Activated T-cell treated with anti-CD3 and anti-CD28 coated beads for 24 hours (primary cell): ENCODE measurements around the gene TIGAR.

Experiments used
- DNase-seq: peaks from one replicate; pipeline ENCODE4 v3.0.0-alpha.2; 2020; ENCODE audit warnings: low read depth

TIGAR gene

DNA sequence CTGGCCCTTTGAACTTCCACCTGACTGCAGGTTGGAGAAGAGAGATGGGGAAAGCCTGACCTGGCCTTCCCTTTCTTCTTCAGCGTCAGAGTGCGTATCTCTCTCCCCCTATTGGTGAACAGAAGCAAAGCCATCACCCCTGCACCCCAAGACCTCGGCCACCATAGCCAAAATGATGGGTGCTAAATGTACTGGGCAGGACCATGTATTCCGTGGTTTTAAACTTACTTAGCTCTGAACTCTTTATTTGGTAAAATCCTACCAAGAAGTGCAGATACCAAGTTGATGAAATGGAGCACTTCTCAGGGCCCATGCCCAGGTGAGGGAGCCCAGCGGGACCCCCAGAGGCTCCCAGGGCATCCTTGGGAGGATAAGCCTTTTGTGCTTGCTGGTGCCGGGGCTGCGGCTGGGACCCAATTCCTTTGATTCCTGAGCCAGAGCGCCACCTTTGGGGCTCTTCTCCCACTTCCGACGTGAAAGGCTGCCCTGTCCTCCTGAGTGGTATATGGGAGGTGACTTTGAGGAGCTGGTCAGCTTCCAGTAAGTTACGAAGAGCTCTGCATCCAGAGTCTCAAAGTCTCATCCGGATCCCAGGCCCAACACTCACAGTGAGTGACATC, 38.0 kb upstream of the TIGAR start:
- DNase-seq, result no peak

DNA sequence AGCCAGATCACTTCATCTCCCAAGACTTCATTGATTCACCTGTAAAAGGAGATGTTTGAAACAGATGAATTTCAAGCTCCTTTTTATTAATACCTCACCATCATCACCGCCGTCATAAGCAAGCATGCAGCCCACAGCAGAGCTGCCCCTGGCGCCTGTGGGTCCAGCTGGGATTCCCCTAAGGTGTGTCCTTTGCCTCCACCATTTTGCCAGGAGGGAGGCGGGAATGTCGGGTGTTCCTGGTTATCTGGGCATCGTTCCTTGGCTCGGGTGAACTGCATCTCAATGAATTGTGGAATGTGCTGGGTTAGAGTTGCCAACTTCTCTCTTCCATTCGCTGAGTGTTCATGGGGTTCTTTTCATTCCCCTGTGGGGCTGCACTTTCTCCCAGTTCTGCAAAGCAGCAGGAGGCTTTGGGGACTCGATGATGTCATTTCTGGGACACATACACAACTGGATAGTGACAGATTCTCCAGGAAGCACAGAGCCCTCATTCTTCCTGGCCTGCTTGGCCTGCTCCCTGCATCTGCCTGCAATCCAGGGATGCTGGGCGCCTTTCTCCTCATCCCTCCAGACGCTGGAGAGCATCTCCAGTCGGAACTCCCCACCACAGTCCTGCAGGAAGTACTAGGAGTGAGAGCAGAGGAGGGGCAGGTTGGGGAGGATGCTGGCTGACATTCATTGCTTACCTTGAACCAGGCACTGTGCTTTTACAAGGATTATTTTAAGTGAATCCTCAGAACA, 37.3 kb upstream of the TIGAR start:
- DNase-seq, result no peak

DNA sequence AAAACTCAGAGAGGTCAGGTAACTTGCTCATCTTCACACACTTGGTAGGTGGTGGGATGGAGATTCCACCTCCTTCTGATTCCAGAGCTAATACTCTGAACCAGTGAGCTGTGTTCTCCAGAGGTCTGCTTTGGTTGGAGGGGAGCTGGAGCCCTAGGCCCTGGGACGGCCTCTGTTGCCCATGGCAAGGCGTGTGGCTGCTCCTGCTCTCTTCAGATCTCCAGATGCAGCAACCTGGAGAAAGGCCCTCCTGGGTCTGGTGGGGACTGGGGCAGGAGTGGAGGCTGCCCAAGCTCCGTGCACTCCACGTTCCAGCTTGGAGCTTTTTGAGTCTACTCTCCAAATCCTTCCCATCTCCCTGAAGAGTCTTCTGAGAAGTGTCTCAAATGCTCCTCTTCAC, 36.7 kb upstream of the TIGAR start:
- DNase-seq, result no peak

DNA sequence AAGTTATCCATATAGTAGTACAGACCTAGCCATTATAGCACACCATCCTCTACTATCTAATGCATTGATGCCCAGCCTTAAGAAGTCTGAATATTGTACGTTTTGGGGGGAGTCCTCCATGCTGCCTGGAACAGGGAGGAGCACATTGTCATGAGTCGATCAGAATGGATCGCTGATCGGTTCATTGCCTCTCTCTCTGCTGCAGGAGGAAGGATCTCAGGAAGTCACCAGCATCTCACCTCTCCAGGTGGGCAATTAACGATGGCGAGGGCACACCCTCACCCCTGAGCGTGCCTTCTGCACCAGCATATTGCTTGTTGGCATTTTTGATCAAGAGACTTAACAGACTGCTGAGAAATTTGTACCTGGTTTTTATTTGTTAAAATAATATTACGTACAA, 35.9 kb upstream of the TIGAR start:
- no peak for DNase-seq

DNA sequence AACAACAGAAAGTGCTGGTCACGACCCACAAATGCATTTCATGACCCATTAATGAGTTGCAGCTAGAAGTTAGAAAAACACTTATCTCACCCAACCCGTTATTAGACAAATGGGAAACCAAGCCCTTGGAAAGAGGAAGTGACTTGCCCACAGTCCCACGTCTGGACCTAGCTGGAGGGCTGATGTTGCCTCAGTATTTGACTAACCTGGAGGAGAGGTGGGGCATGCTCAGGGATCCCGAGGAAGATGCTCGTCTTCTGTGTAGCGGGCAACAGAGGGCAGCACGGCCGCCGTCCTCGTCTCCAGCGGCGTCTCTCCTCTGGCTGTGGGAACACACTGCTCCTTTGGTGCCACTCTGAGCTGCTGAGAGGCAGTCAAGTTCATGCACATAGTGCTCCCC, 34.8 kb upstream of the TIGAR start:
- no peak for DNase-seq

DNA sequence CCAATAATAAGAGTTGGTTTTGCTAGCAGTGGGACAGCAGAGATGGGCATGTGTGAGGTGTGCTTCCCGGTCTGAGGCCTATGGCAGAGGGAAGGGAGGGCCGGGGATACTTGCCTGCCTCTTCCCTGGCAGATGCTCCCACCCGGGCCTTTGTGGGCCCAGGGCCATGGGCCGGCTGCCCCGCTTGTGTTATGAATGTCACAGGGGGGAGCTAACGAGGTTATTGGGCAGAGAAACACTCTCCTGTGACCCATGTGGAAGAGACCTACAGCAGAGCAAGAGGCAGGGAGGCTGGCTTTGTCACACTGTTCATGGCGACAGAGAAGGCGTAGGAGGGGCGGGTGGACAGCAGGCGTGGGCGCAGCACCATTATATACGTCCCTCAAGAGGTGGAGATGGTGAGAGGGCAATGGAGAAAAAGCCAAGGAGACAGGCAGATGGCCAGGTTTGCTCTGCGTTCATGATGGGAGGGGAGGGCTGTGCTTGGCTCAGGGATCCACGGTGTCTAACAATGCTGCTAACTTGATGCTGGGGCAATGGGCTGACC, 34.2 kb upstream of the TIGAR start:
- no peak for DNase-seq

DNA sequence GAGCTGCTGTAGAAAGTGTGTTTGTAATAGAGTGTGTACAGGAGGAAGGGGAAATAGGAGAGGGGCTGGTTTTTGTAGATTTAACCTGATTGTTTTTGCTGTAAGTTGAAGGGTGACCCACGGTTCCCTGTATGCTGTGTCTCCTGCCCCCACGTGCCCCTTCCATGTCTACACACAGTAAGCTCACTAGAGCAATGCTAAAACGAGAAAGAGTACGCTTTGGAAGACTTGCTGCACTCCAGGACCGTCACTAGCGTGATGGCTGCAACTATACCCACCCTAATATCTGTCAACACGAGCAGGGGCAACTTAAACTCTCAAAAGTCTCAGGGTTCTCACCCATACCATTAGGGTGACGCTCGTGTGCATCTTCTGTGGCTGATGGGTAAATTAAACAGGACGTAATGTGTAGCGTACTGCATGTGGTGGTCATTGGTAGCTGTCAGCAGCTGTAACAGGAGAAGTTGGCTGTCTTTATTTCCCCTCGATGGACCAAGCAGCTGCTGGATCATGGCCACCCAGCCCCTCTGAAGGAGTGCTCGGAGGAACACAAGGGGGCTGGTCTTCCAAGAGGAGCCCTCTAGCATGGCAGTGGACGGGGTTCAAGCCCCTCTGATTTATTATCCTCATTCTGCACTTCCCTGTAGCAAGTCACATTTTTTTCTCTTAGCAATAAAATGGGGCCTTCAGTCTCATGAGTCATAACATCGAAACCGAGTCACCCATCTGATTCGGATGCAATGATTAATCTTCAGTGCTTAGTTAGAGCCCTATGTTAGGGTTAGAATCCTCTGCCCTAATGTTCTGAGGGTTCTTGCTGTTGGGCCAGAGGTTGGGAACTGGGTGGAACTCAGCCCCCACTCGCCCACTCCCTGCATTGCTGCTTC, 33.4 kb upstream of the TIGAR start:
- DNase-seq, result no peak

DNA sequence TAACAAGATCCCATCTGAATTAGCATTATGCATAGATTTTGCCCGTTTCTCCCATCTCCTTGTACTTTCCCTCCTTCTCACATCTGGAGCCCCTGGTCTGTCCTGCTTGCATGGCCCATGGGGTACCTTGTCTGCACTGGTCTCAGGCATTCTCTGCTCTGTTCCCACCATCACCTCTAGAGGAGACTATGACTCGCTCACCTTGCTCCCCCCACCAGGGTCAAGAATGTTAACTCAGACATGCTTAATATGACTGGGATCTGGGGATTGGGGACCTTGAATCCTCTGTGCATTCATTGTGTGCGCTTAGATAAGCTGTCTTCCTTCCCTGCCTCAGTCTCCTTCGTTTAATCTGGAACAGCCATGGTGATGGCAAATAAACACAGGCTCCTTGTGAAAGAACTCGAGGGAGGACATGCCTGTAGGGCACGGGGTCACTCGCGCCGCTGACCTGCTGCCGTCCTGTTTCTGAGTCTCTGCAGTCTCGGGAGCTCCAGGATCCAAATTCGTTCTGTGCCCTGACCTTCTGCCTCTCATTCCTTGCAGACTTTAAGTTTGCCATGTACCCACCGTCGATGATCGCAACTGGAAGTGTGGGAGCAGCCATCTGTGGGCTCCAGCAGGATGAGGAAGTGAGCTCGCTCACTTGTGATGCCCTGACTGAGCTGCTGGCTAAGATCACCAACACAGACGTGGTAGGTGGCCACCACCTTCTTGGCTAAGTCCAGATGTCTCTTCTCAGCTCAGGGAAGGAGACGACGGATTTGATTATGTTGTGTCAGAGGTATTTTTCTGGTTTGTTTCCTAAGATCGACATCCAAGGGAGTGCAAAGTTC, 32.5 kb upstream of the TIGAR start:
- DNase-seq, result no peak

DNA sequence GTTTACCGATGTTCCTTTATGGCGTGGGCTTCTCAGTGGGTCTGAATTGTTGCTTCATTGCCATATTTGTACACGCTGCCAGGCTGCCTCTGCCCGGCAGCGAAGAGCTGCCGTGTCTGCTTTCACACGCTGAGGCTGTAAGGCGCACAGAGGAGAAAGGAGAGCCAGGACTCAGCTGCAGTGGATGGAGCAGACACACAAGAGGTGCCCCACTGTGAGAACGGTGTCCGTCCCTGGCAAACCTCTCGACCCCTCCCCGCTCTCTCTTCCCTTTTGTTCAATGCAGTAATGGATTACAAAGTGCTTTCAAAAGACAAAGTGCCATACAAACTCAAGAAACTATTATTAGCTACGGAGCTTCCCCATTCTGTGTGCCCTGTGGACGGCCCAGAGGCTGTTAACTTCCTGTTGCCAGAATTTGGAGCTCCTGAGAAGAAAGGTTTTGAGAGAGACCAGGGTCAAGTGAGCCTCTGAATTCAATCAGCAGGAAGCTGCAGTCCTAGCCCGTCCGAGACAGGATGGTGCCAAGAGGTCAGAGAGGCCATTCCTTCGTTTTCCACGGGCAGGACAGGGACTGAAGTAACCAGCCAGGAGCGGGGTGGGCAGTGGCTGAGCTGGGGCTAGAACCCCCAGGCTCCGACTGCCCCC, 31.7 kb upstream of the TIGAR start:
- DNase-seq, result no peak

DNA sequence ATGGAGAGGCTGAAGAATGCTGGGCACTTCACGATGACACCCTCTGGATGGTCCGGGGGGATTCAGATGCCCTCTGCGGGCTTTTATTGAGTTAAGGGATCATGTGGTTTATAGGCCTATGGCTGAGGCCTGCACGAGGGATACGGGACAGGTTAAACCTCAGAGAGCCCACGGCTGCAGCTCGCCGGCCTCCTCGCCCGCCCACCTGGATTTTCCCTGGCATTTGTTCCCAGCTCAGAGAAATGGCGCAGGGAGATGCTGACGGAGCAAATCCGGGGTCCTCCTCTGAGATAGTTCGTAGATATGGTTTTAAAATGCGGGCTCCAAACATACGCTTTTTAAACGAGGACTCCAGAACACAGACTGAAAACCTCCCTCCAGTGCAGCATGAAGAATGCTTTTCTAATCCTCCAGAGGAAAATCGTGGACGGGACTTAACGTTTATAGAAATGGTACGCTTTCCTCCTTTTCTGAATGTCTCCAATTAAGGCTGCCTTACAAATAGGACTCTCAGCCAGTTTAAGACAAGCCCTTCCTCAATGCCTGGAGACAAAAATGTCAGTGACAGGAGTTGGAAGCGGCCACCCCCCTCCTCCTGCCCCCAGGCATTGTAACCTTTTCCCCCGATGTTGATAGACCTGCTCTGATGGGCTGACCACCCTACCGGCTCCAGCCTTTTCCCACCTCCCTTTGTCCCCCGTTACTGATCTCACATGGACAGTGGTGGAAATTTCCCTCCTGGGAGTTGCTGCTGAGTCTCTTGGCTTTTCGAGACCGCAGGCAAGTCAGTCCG, 30.8 kb upstream of the TIGAR start:
- no peak for DNase-seq

DNA sequence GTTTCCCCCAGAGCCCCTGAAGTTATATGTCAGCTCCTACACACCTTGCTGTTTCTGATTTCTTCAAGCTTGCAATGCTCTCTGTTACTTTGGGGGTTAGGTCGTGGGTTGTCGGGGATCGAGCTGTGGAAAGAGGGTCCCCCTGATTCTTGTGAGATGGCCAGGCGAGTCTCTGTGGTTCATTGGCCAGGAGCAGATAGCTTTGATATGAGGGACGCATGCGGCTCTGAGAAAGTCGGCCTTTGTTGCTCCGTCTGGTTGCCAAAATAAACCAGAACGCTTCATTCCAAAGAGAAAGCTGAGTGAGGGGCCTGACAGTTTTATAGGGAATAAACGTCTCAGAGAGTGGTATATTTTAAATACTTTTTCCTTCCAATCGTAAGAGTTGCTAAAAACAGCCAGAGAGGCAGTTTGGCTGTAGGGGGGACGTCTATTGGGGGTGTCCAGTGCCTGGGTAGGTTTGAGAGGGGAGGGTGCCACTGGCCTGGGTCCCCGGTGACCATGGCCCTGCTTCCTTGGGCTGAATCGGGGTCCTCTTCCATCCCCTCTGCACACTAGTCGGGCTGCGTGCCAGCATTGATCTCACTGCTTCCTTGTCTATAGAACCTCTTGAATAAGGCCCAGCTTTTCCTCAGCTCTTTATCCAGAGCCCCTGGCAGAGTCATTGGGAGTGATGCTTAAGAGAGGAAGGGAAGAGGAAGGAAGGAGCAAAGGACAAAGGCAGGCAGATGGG, 28.5 kb upstream of the TIGAR start:
- DNase-seq, result no peak

DNA sequence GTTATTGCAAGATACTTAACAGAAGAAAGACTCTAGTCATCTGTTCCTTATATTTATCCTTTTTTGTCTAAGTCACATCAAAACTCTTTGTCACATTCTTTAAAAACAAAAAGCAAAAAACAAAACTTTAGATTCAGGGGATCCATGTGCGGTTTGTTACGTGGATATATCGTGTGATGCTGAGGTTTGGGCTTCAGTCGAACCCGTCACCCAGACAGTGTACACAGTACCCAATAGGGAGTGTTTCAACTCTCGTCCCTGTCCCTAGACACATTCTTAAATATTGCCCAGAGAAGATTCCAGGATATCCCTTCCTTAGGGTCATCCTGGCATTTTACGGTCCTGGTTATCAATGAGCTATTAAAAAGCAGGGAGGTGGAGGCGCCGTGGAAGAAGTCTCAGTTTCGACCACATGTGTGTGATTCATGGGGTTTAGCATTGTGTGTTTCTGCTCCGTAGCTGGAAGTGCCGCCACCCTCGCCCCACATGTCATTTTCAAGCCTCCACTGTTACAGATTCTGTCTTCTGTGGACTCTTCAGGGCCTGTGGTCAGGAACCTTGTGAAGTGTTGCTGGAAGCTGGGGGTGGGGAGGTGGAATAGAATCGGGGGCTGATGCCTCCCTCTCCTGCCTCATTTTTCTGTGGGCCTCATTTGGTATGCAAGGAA, 27.6 kb upstream of the TIGAR start:
- DNase-seq, result peak; percentile 41

DNA sequence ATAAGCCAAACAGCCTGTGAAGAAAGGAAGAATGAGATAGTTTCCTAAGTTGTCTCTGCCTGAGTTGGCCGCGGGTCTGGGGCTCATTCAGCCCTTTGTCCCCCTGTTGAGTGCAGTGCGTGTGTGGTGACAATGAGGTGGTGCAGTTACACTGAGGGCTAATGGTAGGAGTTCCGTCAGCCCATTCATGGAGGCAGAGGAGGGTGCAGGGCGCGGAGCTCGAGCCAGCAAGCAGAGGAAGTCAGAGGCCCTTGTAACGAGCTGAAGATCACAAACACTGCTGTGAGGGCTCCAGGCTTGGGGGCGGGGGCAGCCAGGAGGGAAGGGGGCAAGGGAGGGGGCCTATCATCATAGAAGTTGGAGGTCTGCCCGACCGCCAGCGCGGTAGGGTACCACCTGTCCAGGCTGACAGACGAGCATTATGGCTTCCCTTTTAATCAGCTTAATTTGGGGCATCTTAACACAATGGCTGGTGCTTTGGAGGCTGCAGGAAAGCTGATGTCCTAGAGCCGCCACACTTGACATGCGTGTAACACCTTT, 27.0 kb upstream of the TIGAR start:
- DNase-seq, result no peak

DNA sequence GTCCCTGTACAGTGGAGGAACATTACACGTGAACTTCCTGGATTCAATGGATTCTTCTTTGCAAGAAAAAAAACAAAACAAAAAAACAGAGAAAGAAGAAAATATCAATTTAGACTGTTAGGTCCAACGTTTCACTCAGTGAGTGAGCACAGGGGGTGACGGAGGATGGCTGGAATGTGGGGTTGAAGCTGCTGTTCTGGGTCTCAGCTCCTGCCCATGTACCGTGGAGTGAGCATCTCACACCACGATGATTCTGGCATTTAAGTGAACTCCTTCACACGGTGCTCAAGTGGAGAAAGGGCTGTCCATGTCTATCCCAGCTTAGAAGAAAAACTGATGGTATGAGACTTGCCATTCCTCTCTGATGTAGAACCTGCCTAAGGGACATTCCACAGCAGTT, 24.3 kb upstream of the TIGAR start:
- DNase-seq, result no peak

DNA sequence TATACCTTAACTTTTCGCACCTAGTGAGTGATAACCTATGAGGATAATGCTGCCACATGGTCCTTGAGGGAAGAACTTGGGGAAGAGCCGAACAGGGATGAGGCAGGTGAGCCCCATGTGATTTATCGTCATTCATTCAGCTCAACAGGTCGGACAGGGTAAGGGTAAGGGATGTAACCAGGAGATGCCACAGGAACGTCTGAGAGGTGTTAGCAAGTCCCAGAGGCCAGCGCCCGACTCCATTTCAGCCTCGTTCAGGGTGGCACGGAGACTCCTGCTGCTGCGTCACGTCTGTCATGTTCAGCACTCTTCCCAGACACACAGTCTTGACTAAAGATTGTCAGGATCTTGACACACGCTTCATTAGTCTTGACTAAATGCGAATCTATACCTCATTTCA, 23.4 kb upstream of the TIGAR start:
- no peak for DNase-seq

DNA sequence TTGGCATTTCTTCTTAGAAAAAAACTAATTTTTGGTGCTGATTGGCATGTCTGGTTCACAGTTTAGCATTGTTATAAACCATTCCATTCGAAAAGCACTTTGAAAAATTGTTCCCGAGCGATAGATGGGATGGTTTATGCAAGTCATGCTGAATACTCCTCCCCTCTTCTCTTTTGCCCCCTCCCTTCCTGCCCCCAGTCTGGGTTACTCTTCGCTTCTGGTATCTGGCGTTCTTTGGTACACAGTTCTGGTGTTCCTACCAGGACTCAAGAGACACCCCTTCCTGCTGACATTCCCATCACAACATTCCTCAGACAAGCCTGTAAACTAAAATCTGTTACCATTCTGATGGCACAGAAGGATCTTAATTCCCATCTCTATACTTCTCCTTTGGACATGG, 20.1 kb upstream of the TIGAR start:
- no peak for DNase-seq

DNA sequence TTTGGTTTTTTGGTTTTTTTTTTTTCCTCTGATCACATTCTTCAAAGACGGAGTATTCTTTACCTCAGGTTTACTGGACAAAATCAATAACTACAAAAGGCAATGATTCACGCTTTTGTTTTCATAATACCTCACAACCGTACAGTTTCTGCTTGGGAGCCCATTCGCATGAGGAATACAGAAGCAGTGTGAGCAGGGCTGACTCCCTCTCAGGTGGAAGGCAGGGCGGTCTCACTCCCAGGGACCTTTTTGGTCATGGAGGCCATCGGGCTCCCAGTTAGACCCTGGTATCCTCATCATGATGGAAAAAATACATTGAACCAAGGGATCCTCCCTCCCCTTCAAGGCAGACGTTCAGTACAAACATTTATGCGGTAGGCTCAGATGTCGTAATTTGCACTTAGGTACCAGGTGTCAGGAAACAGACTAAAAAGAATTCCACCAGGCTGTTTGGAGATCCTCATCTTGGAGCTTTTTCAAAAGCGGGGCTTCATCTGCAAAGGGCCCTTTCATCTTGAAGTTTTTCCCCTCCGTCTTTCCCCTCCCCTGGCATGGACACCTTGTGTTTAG, 19.0 kb upstream of the TIGAR start:
- no peak for DNase-seq

DNA sequence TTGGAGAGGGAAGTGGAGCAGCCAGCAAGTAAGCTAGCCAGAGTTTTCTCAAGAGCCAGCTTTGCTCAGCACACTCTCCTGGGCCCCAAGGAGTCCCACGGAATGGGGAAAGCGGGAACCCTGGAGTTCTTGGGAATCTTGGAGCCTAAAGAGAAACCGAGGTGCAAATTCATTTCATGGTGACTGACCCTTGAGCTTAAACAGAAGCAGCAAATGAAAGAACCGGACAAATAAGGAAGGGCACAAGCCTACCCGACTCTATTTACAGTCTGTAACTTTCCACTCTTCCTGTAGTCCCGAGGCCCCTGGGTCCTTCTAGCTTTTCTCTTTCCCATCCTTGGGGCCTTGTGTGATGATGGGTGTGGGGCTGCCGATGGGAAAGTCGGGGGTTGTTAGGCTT, 18.1 kb upstream of the TIGAR start:
- no peak for DNase-seq

DNA sequence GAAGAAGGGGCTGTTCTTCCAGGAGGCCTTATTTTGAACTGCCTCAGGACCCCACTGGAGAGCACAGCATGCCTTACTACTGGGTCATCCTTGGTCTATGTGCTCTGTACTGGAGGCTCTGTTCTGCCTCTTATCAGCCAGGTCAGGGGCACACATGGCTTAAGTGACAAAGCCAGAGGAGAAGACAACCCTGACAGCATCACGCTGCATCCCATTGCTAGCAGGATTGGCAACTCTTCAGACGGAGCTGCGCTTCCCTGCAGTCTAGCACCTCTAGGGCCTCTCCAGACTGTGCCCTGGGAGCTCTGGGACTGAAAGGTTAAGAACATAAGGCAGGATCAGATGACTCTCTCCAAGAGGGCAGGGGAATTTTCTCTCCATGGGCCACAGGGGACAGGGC, 17.3 kb upstream of the TIGAR start:
- DNase-seq, result no peak
